GM19452 (cell line): Measurements from ENCODE around the gene STK26.
"Not testable (repeated sequence)": the region's sequence is repeated elsewhere in the genome, so short reads cannot be mapped to it uniquely, and the experiment has no call there.

Source experiments
- ATAC-seq: cut with Tn5 transposase; IDR thresholded peaks from one replicate; pipeline ENCODE4 v1.9.1; 2021; ENCODE audit not compliant: unreplicated experiment

STK26 gene

DNA sequence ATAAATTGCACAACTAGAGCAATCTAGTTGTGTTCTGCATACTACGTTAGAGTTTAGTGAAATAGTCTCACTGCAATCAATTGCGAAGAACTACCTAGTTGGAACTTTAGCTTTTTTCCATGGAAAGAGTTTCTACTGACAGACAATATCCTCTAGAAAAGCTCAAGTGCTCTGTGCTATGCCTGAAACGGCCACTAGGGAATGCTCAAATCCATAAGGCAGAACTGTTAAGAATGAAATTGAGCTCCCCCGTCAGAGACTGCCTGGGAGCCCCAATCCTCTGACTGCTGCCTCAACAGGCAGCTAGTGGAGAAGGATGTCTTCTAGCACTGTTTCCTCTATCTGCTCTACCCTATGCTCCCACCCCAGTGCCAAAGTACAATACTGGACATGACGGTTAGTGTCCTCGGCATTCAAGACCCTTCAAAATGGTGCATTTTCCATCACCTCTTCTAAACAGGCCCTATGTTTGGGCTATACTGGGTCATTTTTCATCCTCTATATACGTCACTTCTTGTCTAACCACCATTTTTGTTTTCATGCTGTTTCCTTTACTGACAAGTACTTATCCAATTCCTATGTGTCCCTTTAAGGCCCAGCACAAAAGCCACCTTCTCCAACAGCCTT is 69.5 kb downstream of the STK26 start:
- peak; percentile 64 for ATAC-seq

DNA sequence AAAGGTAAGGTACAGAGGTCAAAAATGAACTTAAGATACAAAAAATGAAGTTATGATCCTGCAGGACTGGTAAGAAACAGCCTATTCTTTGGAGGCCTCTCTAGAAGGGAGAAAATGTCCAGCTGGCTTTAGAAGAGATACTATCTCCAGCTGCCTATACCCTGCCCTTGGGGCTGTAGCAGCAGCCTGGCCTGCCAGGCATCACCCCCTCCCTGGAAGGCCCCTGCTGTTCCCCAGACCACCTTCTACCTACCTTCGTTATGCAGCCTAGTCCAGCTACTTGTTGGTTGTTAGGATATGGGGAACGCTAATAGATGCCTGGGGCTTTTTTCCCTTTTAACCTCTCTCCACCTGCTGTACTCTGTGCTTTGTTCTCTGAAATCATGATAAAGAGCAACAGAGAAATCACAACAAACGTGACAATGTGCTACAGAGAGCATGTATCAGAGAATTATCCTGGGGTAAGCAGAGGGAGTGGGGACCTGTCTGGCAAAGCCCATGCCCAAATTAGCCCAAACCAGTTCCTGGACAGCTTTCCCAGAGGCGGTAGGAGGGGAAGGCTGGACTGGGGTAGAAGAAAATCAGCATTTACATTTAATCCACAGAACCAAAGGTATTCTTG is 70.2 kb downstream of the STK26 start:
- ATAC-seq, result no peak

DNA sequence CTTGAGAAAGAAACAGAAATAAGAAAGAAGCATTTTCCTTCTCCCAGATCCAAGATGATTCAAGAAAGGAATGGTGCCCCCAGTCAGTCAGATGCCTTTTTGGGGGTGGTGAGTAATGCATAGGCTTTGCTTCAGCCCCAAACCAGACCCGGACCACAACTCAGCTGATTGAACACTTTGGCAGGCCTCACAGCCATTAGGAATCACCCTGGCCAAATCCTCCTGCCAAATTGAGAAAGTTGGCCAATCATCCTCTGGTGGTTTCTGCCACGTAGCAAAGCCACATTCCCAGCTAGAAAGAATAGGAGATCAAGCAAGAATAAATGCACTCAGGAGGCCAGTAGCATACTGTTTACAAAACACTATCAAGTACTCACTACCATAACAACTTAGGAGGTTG is 71.1 kb downstream of the STK26 start:
- no peak for ATAC-seq

DNA sequence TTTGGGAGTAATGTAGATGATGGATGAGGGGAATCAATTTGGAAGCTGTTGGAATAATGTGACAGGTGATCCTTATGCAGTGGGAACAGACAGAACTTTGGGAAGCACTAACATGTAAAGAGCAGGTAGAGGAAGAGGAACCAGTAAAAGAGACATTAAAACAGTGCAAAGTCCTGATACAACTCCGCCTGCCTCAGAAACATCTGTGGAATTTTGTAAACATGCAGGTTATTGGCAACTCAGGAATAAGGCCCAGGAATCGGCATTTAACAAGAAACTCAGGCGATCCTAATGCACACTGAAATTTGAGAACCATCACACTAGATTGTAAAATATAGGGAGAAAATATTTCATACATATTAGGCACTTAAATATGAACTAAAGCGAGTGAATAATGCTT is 75.6 kb downstream of the STK26 start:
- ATAC-seq, result not testable (repeated sequence)

DNA sequence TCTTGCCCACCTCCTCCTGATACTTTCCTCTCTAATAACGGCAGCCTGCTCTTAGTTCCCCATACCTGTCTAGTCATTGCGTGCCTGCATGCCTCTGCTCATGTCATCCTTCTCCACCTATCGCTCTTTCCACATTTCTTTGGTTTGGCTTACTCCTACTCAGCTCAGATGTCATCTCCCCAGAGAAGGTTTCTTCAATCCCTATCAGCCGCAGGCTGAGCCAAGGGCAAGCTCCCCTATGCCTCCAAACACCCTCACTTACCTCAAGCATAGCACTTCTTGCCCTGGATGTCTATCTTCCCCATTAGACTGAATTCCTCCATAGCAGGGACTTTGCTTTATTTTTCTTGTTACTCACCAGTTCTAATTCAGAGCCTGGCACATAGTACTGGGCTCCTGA is 78.1 kb downstream of the STK26 start:
- ATAC-seq, result no peak

DNA sequence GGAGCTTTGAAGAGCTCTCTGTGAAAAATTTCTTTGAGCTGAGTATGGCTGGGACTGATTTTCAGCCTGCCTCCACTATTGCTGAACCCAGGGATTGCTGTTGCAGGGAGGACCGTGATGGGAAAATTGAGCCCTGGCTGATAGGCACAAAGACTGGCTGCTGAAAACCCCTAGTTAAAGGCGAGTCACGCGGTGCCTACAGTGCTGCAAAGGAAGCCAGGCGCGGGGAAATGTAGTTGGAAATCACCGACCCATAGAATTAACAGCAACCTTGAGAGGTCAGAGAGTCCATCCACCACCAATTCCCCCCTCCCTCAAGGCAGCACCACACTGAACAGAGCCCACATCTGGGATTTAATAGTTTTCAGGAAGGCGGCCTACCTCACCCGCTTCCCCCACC is 78.7 kb downstream of the STK26 start:
- ATAC-seq, result no peak

DNA sequence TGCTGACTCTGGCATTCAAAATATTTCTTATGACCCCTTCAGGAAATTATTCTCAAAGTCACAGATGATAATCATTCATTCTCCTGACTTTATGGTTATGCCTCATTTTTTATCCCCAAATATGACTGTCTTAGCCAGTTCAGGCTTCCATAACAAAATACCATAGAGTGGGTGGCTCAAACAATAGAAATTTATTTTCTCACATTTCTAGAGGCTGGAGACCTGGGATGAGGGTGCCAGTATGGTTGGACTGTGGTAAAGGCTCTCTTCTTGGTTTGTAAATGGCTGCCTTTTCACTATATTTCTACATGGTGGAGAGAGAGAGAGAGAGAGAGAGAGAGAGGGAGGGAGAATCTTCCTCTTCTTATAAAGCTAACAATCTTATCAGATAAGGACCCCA is 84.2 kb downstream of the STK26 start:
- ATAC-seq, result no peak

DNA sequence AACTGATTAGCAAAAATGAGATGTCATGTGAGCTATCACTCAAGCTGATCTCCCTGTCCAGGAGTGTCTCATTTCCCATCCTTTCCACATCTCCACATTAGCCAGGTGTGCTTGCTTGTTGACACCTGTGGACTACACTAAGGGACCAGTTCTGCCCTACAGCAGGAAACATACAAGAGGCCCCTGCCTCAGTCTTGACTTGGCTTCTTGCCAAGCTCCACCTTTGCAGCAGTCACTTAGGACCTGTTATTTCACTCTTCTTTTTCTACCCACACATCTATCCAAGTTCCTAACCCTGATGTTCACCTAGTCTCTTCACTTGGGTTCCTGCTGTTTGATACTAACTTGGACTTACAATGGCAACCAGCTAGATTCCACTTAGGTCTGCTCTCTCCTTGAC is 91.5 kb downstream of the STK26 start:
- ATAC-seq, result no peak

DNA sequence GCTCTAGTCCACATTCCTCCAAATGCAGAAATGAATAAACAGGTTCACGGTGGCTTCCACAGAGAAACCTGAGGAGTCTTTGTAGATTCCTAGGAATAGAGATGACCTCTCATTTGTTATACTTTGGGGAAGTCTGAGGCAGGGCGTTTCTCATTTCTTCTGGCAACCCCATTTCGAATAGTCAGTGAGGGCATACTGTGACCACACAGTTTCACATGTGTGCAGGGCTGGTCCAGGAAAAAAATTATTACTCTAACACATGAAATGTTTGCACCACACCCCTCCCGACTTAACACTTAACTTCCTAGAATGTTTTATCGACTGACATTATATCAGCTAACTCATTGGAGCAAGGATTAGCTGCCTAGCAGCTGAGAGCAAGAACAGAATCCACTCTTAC is 92.7 kb downstream of the STK26 start:
- no peak for ATAC-seq

DNA sequence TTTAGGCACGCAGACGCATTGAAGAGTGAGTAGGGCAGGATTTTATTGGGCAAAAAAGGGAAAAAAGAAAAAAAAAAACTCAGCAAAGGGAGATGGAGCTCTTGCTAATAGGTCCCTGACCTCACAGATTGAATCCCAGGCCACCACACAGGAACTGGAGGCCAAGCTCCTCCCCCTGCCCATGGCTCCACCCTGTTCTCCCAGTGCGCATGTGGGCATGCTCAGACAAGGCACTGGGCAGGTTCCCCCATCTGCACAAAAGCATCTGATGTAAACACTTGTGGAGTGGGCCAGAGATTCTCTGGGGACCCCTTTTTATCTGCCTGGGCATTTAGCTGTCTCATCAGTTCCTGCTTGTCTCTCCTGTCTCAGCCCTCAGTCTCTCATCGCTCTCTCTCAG is 95.3 kb downstream of the STK26 start:
- no peak for ATAC-seq

DNA sequence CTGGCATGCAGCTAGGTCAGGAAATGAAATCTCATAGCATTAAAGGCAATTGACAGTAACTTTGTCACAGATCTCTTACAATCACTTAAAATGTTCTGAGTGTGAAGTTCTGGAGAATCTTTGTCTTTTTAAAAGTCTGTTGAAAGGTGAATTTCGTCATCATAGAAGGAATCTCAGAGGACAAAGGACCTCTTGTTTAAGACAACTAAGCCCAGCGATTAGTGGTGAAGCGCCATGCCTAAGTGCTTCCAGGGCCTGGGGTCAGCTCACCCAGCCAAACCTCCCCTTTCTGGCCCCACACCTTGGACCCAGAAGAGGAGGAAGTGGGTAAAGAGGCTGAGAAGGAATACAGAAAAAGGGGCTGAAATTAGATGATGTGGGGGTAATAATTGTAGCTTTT is 96.2 kb downstream of the STK26 start:
- ATAC-seq, result no peak

DNA sequence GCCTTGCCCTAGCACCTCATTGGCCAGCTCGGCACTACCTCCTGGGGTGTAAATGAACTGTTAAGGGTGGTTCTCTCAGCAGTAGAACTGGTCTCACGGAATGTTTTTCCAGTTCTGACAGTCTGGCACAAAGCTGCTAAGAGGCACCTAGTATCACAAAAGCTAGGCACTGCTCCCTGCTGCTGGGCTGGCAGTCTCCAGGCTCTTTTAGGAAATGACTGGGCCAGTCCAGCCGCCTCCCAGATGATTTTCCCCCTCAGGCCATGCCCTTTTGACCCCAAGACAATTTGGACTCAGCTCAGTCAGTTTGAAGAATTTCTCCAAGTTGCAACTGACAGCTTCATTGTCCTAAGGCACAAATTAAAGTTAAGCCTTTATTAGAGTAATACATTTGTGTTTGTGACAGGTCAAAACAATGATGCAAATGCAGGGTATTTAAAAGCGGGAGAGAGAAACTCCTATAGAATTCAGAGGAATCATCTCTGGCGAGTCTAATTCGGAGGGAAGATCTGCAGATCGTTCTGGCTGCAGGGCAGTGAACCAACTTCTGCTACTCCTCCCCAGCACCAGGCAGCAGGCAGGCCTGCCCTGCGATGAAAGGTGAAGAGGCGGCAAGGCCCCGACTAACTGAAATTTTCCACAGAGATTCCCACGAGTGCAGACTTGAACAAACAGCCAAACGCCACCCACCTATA is 96.9 kb downstream of the STK26 start:
- no peak for ATAC-seq

DNA sequence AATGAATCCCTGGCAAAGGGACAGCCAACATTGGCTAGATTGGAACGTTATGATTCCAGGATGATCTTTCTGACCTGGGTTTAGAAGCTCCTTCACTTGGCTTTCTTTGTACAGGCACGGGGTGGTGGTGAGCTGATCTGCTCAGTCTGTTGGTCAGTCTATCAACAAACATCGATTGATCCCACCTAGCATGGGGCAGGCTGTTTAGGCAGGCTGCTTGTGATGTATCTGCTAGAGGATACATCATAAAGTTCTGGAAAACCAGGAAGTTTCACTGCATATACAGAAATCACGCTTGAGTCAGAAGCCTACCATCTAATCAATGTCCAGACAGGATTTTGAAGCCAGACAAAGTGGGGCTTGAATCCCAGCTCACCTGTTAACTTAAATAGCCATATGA is 97.8 kb downstream of the STK26 start:
- no peak for ATAC-seq
